Stomach smooth muscle (tissue), 2 donors: ENCODE results near the gene OR51D1.

Experiments used
- H3K27ac ChIP-seq: one replicate; pipeline ENCODE4 v1.7.0; 2013; ENCODE audit warnings: mild to moderate bottlenecking, low read length, inconsistent platforms
- H3K27me3 ChIP-seq, 2 donors: one replicate each; pipeline ENCODE4 v1.7.0; 2013; ENCODE audit warnings: low read length in 2 of 2; ENCODE audit not compliant: insufficient read depth in 2 of 2, control insufficient read depth in 1 of 2
- H3K36me3 ChIP-seq, 2 donors: one replicate each; pipeline ENCODE4 v1.7.0; 2013; ENCODE audit warnings: low read length in 2 of 2; ENCODE audit not compliant: control insufficient read depth in 2 of 2, insufficient read depth in 2 of 2
- H3K4me1 ChIP-seq: one replicate; pipeline ENCODE4 v1.7.0; 2013; ENCODE audit warnings: low read length; ENCODE audit not compliant: control insufficient read depth, insufficient read depth
- H3K4me3 ChIP-seq, 2 donors: one replicate each; pipeline ENCODE4 v1.7.0; 2013; ENCODE audit warnings: low read length in 2 of 2
- H3K9ac ChIP-seq, 2 donors: one replicate each; pipeline ENCODE4 v1.7.0; 2013; ENCODE audit warnings: low read length in 2 of 2, mild to moderate bottlenecking in 1 of 2
- H3K9me3 ChIP-seq, 2 donors: one replicate each; pipeline ENCODE4 v1.7.0; 2013; ENCODE audit warnings: low read length in 2 of 2; ENCODE audit not compliant: control insufficient read depth in 2 of 2
- donor health status: healthy.
- donor health status: Pancreatic carcinoma.

OR51D1 gene

DNA sequence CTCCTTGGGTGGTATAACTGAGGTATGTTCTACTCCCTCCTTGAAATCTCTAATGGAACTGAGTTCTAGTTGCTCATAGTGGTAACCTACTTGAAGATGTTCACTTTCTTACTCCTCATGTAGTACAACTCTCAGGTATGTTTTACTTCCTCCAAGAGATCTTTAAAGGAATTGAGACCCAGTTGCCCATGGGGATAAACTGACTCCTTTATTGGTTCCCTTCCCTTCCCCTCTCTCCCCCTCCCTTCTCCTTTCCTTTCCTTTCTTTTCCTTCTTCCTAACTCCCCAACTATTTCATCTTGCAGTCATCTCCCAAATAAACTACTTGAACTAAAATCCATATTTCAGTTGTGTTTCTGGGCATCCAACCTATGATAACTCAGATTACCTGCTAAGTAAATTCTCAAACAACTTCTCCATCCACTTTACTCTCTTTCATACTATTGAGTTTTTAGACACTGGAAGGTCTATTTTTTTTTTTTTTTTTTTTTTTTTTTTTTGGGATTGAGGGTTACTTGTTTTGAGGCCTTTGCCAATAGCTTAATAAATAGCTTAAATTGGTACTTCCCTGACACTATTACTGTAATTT lies 21.3 kb upstream of the OR51D1 start:
- no peaks in the 10 kb centered on the region for H3K9me3 ChIP-seq
- no peaks in the 10 kb centered on the region for H3K36me3 ChIP-seq
- peaks cover 0 to 3% of the 10 kb centered on the region in 2 donors for H3K27me3 ChIP-seq
- H3K27ac ChIP-seq = no peak overlapping the region
- H3K4me3 ChIP-seq = no peak overlapping the region
- H3K4me1 ChIP-seq = no peaks in the 10 kb centered on the region
- no peak overlapping the region for H3K9ac ChIP-seq

DNA sequence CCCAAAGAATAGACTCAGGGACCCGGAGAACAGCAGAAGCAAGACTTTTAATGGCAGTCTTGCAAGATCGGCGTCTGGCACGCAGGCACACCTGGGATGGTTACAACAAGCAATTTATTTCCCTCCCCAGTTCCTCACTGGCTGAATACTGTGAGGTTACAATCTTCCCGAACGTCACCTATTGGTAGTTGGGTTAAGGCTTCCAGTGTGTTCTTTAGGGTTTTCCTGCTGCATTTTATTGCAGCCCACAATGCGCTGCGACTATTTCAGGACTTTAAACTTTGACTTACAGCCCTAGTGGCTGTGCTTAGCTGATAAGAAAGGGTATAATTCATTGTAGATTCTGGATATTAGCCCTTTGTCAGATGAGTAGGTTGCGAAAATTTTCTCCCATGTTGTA lies 17.8 kb upstream of the OR51D1 start:
- Histone ChIP-seq H3K4me3 (no peak overlapping the region), H3K27me3 (peaks cover 0 to 3% of the 10 kb centered on the region in 2 donors), H3K4me1 (no peaks in the 10 kb centered on the region)

DNA sequence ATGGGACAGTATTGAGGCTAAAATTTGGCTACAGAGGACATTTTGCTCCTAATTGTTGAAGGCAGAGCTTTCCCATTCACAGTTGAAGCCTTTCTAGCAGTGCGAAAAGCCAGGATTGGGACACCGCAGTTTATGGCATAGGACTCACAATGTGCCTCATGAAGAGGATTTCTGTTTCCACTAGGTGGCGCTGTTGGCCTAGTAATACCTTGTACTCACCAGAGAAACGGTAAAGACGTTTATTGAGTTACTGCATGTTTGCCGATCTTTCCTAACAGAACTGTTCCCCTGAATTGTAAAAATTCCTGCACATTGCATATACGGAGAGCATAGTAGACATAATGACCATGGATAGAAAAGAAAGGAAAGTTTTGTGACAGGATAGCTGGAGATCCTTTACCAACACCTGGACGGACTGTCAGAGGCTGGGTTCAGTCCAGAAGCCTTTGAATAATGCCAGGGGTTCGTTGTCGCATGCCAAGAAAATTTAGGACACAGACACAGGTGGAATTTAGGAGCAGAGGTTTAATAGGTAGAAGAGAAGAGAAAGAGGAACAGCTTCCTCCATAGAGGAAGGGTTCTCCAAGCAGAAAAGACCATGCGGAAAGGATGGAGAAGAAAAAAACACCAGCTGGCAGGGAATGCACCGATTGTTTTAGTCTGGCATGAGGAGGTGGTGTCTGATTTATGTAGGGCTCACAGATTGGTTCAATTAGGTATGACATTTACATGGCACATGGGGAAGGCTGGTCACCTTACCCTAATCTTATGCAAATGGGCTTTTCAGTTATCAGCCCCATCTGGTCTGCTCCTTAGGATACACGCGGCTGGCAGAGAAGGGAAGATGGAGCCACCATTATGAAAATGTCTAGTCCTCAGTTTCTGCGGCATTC lies 10.8 kb upstream of the OR51D1 start:
- H3K9ac ChIP-seq = no peak overlapping the region

More for the DNA sequence above, 17.8 kb upstream of the OR51D1 start:
- Histone ChIP-seq H3K9me3 (no peaks in the 10 kb centered on the region), H3K27ac (no peak overlapping the region), H3K9ac (no peak overlapping the region), H3K36me3 (no peaks in the 10 kb centered on the region)

DNA sequence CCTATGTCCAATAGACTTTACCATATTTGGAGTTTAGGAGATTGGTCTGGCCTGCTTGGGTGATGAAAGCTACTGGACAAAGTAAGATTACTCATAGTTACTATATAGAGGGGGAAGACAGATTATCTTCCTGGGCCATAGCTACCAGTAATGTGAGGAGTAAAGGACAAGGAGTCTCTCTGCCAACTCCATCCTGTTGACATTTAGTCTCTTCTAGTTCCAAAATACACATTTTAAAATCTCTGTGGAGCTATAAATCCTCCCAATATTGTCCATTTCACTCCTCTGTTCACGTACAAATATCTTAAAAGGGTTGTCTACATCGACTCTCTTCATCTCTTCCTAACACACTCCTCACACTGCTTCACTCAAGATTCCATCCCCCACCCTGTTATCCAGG lies 1.1 kb upstream of the OR51D1 start:
- H3K4me3 ChIP-seq = no peak overlapping the region
- H3K9ac ChIP-seq = no peak overlapping the region
- H3K36me3 ChIP-seq = no peaks in the 10 kb centered on the region
- H3K27ac ChIP-seq = no peak overlapping the region
- peaks cover 0 to 3% of the 10 kb centered on the region in 2 donors for H3K27me3 ChIP-seq
- no peaks in the 10 kb centered on the region for H3K4me1 ChIP-seq
- H3K9me3 ChIP-seq = no peaks in the 10 kb centered on the region

More for the DNA sequence above, 10.8 kb upstream of the OR51D1 start:
- Histone ChIP-seq H3K27ac (no peak overlapping the region), H3K4me1 (no peaks in the 10 kb centered on the region), H3K27me3 (no peaks in the 10 kb centered on the region), H3K9me3 (peaks cover 0 to 3% of the 10 kb centered on the region in 2 donors), H3K36me3 (no peaks in the 10 kb centered on the region), H3K4me3 (no peak overlapping the region)

DNA sequence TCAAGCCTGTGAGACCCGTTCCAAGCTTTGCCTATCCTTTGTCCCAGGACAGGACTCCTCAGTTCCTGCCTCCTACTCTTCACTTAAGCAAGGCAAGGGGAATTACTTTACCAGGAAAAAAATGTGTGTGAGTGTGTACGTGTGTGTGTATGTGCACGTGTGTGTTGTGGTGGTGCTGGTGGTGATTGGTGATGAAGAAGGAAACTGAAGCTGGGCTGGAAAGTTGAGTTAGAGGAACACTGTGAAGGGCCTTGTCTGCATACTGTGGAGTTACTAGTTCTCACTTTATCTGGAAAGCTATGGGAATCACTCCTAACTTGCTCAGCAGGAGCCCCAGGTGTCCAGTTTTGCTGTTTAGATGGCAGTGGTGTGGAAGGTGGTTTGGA lies 378 bp downstream of the OR51D1 start:
- no peaks in the 10 kb centered on the region for H3K9me3 ChIP-seq
- H3K27ac ChIP-seq = no peak overlapping the region
- H3K36me3 ChIP-seq = no peaks in the 10 kb centered on the region
- H3K4me3 ChIP-seq = no peak overlapping the region
- peaks cover 0 to 3% of the 10 kb centered on the region in 2 donors for H3K27me3 ChIP-seq
- H3K4me1 ChIP-seq = no peaks in the 10 kb centered on the region
- H3K9ac ChIP-seq = no peak overlapping the region

DNA sequence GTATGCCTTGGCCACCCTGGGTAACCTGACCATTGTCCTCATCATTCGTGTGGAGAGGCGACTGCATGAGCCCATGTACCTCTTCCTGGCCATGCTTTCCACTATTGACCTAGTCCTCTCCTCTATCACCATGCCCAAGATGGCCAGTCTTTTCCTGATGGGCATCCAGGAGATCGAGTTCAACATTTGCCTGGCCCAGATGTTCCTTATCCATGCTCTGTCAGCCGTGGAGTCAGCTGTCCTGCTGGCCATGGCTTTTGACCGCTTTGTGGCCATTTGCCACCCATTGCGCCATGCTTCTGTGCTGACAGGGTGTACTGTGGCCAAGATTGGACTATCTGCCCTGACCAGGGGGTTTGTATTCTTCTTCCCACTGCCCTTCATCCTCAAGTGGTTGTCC lies 2.7 kb downstream of the OR51D1 start:
- Histone ChIP-seq H3K9me3 (no peaks in the 10 kb centered on the region), H3K4me1 (peaks cover 9% of the 10 kb centered on the region), H3K27ac (no peak overlapping the region), H3K36me3 (no peaks in the 10 kb centered on the region), H3K27me3 (peaks cover 0 to 3% of the 10 kb centered on the region in 2 donors), H3K4me3 (no peak overlapping the region), H3K9ac (no peak overlapping the region)

DNA sequence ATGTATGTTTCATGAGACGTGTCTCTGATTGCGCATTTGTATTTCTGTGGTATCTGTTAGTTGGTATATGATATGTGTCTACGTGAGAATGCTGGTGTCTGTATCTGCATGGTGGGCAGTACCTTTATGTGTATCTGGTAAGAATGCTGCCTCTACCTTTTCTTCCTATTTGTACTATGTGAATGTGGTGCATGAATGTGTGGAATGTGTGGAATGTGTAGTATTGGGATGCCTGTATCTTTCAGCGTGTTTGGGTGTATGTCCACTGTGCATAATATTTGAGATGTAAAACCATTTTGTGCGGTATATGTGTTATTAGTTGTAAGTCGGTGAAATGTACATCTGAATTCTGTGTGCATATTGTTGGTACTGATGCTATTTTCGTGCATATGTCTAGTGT lies 4.2 kb downstream of the OR51D1 start:
- H3K9me3 ChIP-seq = no peaks in the 10 kb centered on the region
- peaks cover 0 to 3% of the 10 kb centered on the region in 2 donors for H3K27me3 ChIP-seq
- no peak overlapping the region for H3K9ac ChIP-seq
- no peaks in the 10 kb centered on the region for H3K36me3 ChIP-seq
- no peak overlapping the region for H3K4me3 ChIP-seq
- peaks cover 19% of the 10 kb centered on the region for H3K4me1 ChIP-seq
- no peak overlapping the region for H3K27ac ChIP-seq

DNA sequence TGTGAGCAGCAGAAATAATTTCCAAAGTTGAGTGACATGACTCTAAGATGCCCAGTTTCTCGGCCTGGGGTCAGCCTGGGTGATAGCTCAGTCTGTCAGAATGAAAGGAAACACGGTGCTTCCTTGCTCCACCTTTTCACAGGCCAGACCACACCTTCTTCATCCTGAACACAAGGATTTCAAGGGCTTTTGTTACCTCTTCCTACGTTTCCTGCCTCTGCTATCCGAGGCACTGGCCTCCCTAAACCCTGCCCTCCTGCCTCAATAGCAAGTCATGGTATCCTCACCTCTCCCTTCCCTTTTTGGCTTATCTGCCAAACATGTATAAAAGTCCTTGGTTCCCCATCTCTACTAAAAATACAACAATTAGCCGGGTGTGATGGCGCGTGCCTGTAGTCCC lies 4.8 kb downstream of the OR51D1 start:
- Histone ChIP-seq H3K36me3 (no peaks in the 10 kb centered on the region), H3K4me1 (peaks cover 23% of the 10 kb centered on the region), H3K4me3 (no peak overlapping the region), H3K27me3 (peaks cover 0 to 3% of the 10 kb centered on the region in 2 donors), H3K9me3 (no peaks in the 10 kb centered on the region), H3K9ac (no peak overlapping the region), H3K27ac (no peak overlapping the region)

DNA sequence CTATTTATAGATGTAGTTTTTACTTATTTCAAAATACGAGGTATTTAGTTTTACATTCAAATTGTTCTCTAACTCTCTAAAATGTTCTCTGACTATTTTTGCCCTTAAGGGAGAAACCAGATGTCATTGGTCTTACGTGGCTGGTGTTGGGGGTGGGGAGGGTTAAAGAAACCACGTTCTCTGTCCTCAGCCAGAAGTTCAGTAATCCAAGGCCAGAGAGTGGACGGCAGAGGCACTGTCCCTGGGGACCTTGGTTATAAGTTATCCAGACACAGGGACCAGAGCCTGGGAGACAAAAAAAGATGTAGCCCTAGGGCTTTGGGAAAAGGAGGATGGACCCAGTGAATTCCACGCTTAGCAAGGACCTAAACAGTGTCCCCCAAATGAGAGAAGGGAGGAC lies 5.8 kb downstream of the OR51D1 start:
- Histone ChIP-seq H3K27me3 (no peaks in the 10 kb centered on the region), H3K4me1 (peaks cover 31% of the 10 kb centered on the region), H3K36me3 (no peaks in the 10 kb centered on the region), H3K4me3 (no peak overlapping the region), H3K9ac (no peak overlapping the region), H3K27ac (no peak overlapping the region), H3K9me3 (no peaks in the 10 kb centered on the region)

DNA sequence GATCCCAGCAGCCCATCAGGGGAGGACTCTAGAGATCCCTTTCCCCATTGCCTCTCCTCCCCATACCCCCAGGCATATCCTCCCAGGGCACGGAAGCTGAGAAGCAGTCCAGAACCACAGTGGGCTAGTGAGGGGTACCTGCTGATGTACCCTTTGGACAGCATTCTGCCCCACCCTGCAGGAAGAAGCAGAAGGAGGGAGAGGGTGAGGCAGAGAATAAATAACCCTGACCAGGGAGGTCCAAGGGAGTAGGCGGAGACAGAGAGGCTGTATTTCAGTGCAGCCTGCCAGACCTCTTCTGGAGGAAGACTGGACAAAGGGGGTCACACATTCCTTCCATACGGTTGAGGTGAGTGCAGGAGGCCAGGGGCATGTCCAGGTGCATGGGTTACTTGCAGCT lies 6.4 kb downstream of the OR51D1 start, which contains the start of gene OR51E1:
TSS of gene OR51E1 (plus strand) at position 301 of the 400 bp plus-strand sequence. CDS start 8,545 bp downstream, outside the sequence.
- Histone ChIP-seq H3K4me3 (peak within 1 kb of the TSS in 1 of 2 donors; percentile 35), H3K27ac (no peak within 1 kb of the TSS)

DNA sequence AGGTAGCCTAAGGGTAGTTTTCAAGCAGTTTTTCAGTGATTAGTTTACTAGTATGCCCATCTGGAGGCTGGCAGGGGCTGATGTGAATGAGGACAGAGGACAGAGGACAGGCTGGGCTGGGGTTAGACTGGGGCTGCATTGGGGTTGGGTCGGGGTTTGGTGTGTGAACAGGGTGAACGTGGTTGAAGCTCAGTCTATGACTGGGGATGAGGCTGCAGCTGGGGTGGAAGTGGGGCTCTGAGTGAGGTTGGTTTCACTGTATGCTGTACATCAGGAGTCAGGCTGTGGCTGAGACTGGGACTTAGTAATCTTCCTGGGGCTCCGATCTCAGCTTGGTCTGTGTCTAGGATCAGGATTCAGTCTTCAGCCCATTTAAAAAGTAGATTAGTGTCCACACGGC lies 7.0 kb downstream of the OR51D1 start:
- Histone ChIP-seq H3K36me3 (no peaks in the 10 kb centered on the region), H3K4me1 (peaks cover 32% of the 10 kb centered on the region), H3K27me3 (no peaks in the 10 kb centered on the region), H3K9ac (no peak overlapping the region), H3K9me3 (no peaks in the 10 kb centered on the region), H3K27ac (no peak overlapping the region), H3K4me3 (no peak overlapping the region)

More for the DNA sequence above, 6.4 kb downstream of the OR51D1 start, which contains the start of gene OR51E1:
- H3K36me3 ChIP-seq = no peaks in the 10 kb centered on the region
- no peaks in the 10 kb centered on the region for H3K9me3 ChIP-seq
- H3K9ac ChIP-seq = no peak within 1 kb of the TSS
- no peaks in the 10 kb centered on the region for H3K27me3 ChIP-seq
- H3K4me1 ChIP-seq = peaks cover 32% of the 10 kb centered on the region
